HepG2 (cell line): Measurements from ENCODE around the gene ARHGAP45. TPM values are rescaled to one million over a fixed set of nuclear protein-coding genes. Genes with fewer than 3 reads are reported as not detected.
A peak's percentile ranks its signal among the peaks of the same experiment; 100 is the strongest.

Source experiments
- ATAC-seq: fragments of 200-7000 bp; cut with Tn5 transposase; 3 replicates; pipeline ENCODE4 v1.9.1; 2020; ENCODE audit warnings: mild to moderate bottlenecking, moderate library complexity
- BruUV-seq: library from RNA; stranded (reverse); fragments of 400-500 nt; replicated peaks from 2 replicates; lab custom pipeline; 2021; lab: Mats Ljungman, UMichigan
- CTCF ChIA-PET: fragments of 300-600 bp; formaldehyde crosslinking; extraction: SDS; loops from one replicate; lab custom pipeline; 2021; ENCODE audit warnings: low total read pairs, inconsistent platforms, low intra/inter-chr PET ratio; lab: Yijun Ruan, JAX
- POLR2A ChIA-PET: fragments of 350-600 bp; sonication (Branson Sonifier 250); formaldehyde crosslinking; loops from one replicate; lab custom pipeline; 2020; ENCODE audit warnings: antibody characterized with exemption, inconsistent platforms; lab: Yijun Ruan, JAX
- DNase-seq: peaks from one replicate; pipeline ENCODE4 v3.0.0-alpha.2; 2015; ENCODE audit warnings: low spot score
- FAIRE-seq: peaks from 3 replicates; lab custom pipeline; 2011; peaks lifted over from hg19 to GRCh38; lab: Jason Lieb, UNC
- H2AFZ ChIP-seq: one replicate; pipeline ENCODE4 v1.6.1; 2011; ENCODE audit warnings: low read length, inconsistent platforms
- H3K27ac ChIP-seq: fragments of 300-600 bp; 3 replicates; pipeline ENCODE4 v1.8.0; 2011; ENCODE audit warnings: mixed run types, mild to moderate bottlenecking, mixed read lengths, low read length, inconsistent platforms; ENCODE audit not compliant: insufficient read depth; ENCODE audit errors: extremely low read length
- H3K27me3 ChIP-seq, 2 experiments: fragments of 200-600 bp in 1 of 2; 2 replicates in 1 of 2; 3 replicates in 1 of 2; pipeline versions ENCODE4 v1.6.0 to v1.8.0; 2011; ENCODE audit warnings: low read length in 2 of 2, mild to moderate bottlenecking in 2 of 2, moderate library complexity in 2 of 2, inconsistent platforms in 1 of 2; ENCODE audit not compliant: insufficient read depth in 2 of 2, control insufficient read depth in 1 of 2
- H3K36me3 ChIP-seq, 2 experiments: fragments of 200-600 bp in 1 of 2; replicated peaks in 1 of 2; 2 replicates in 1 of 2; 3 replicates in 1 of 2; pipeline versions ENCODE4 v1.5.1 to v1.8.0; 2011; ENCODE audit warnings: low read length in 2 of 2, inconsistent platforms in 1 of 2; ENCODE audit not compliant: insufficient read depth in 2 of 2, control insufficient read depth in 1 of 2
- H3K4me1 ChIP-seq: 2 replicates; pipeline ENCODE4 v1.5.1; 2012; ENCODE audit warnings: low read length, inconsistent platforms; ENCODE audit not compliant: insufficient read depth
- H3K4me2 ChIP-seq: 2 replicates; pipeline ENCODE4 v1.6.0; 2011; ENCODE audit warnings: low read depth, low read length, inconsistent platforms
- H3K4me3 ChIP-seq, 3 experiments: fragments of 200-600 bp in 1 of 3; sonication (generic), shearing (Covaris generic) in 1 of 3; replicated peaks in 1 of 3; 2 replicates each; pipeline ENCODE4 v1.5.1; 2011 to 2016; ENCODE audit warnings: low read length in 3 of 3, inconsistent platforms in 2 of 3, low read depth in 2 of 3, mild to moderate bottlenecking in 2 of 3, control low read depth in 1 of 3, mixed read lengths in 1 of 3; ENCODE audit not compliant: insufficient read depth in 1 of 3
- H3K79me2 ChIP-seq: one replicate; pipeline ENCODE4 v1.6.1; 2011; ENCODE audit warnings: low read length, inconsistent platforms; ENCODE audit not compliant: insufficient read depth
- H3K9ac ChIP-seq: 2 replicates; pipeline ENCODE4 v1.6.0; 2011; ENCODE audit warnings: mild to moderate bottlenecking, low read depth, low read length, inconsistent platforms; ENCODE audit not compliant: insufficient read depth
- H3K9me3 ChIP-seq: 2 replicates; pipeline ENCODE4 v1.5.1; 2012; ENCODE audit warnings: mild to moderate bottlenecking, low read length
- H4K20me1 ChIP-seq: 2 replicates; pipeline ENCODE4 v1.6.0; 2011; ENCODE audit warnings: inconsistent platforms, mild to moderate bottlenecking, low read length, moderate library complexity; ENCODE audit not compliant: insufficient read depth
- HNF1B ChIP-seq: sonication (generic); formaldehyde crosslinking; IDR thresholded peaks from 2 replicates; pipeline ENCODE4 v1.5.1; 2020; ENCODE audit warnings: mild to moderate bottlenecking, moderate library complexity, missing genetic modification reagents
- HOXA3 ChIP-seq: sonication (generic); formaldehyde crosslinking; IDR thresholded peaks from 2 replicates; pipeline ENCODE4 v1.5.0; 2020; ENCODE audit warnings: missing genetic modification reagents
- IRF1 ChIP-seq: sonication (generic); formaldehyde crosslinking; IDR thresholded peaks from 2 replicates; pipeline ENCODE4 v1.4.0; 2020; ENCODE audit warnings: low read depth, mild to moderate bottlenecking, missing genetic modification reagents
- IRX3 ChIP-seq: sonication (generic); formaldehyde crosslinking; IDR thresholded peaks from 2 replicates; pipeline ENCODE4 v1.8.1; 2023; ENCODE audit warnings: mild to moderate bottlenecking, low read depth, missing genetic modification reagents, borderline replicate concordance
- POLR2AphosphoS5 ChIP-seq: IDR thresholded peaks from 2 replicates; pipeline ENCODE4 v1.6.1; 2012; ENCODE audit warnings: low read depth, low read length
- RXRA ChIP-seq: sonication (generic); formaldehyde crosslinking; IDR thresholded peaks from 2 replicates; pipeline ENCODE4 v1.5.1; 2020; ENCODE audit warnings: missing genetic modification reagents
- SKIL ChIP-seq: sonication (generic); formaldehyde crosslinking; IDR thresholded peaks from 2 replicates; pipeline ENCODE4 v1.8.0; 2022; ENCODE audit warnings: missing genetic modification reagents, mild to moderate bottlenecking, moderate library complexity, borderline replicate concordance
- SRY ChIP-seq: sonication (generic); formaldehyde crosslinking; IDR thresholded peaks from 2 replicates; pipeline ENCODE4 v1.8.0; 2022; ENCODE audit warnings: mild to moderate bottlenecking, missing genetic modification reagents
- THYN1 ChIP-seq: sonication (generic); formaldehyde crosslinking; IDR thresholded peaks from 2 replicates; pipeline ENCODE4 v1.8.1; 2023; ENCODE audit warnings: low read depth, mild to moderate bottlenecking, moderate library complexity, missing genetic modification reagents, borderline replicate concordance
- ZBTB20 ChIP-seq: sonication (generic); formaldehyde crosslinking; IDR thresholded peaks from 2 replicates; pipeline ENCODE4 v1.8.1; 2023; ENCODE audit warnings: missing genetic modification reagents, low read depth, mild to moderate bottlenecking, borderline replicate concordance
- ZMYM3 ChIP-seq: sonication (generic); formaldehyde crosslinking; IDR thresholded peaks from 2 replicates; pipeline ENCODE4 v1.5.1; 2020; ENCODE audit warnings: mild to moderate bottlenecking, missing genetic modification reagents
- ZNF343 ChIP-seq: sonication (generic); formaldehyde crosslinking; IDR thresholded peaks from 2 replicates; pipeline ENCODE4 v1.4.0; 2020; ENCODE audit warnings: mild to moderate bottlenecking, missing genetic modification reagents
- ZNF460 ChIP-seq: sonication (generic); formaldehyde crosslinking; IDR thresholded peaks from 2 replicates; pipeline ENCODE4 v1.5.1; 2020; ENCODE audit warnings: missing genetic modification reagents, mild to moderate bottlenecking, borderline replicate concordance
- ZNF570 ChIP-seq: sonication (generic); formaldehyde crosslinking; IDR thresholded peaks from 2 replicates; pipeline ENCODE4 v1.4.0; 2020; ENCODE audit warnings: mild to moderate bottlenecking, missing genetic modification reagents, borderline replicate concordance
- ZNF577 ChIP-seq: sonication (generic); formaldehyde crosslinking; IDR thresholded peaks from 2 replicates; pipeline ENCODE4 v1.4.0; 2020; ENCODE audit warnings: mild to moderate bottlenecking, low read depth, missing genetic modification reagents, borderline replicate concordance
- ZNF670 ChIP-seq: sonication (generic); formaldehyde crosslinking; IDR thresholded peaks from 2 replicates; pipeline ENCODE4 v1.8.0; 2022; ENCODE audit warnings: mild to moderate bottlenecking, missing genetic modification reagents, borderline replicate concordance
- ZNF746 ChIP-seq: sonication (generic); formaldehyde crosslinking; IDR thresholded peaks from 2 replicates; pipeline ENCODE4 v1.8.0; 2022; ENCODE audit warnings: mild to moderate bottlenecking, missing genetic modification reagents
- ZNF747 ChIP-seq: sonication (generic); formaldehyde crosslinking; IDR thresholded peaks from 2 replicates; pipeline ENCODE4 v1.8.1; 2023; ENCODE audit warnings: missing genetic modification reagents, mild to moderate bottlenecking, borderline replicate concordance
- ZSCAN29 ChIP-seq: sonication (generic); formaldehyde crosslinking; conservative IDR thresholded peaks from 2 replicates; pipeline ENCODE4 v1.4.0; 2020; ENCODE audit warnings: mild to moderate bottlenecking, missing genetic modification reagents
- ZSCAN31 ChIP-seq: sonication (generic); formaldehyde crosslinking; IDR thresholded peaks from 2 replicates; pipeline ENCODE4 v1.5.0; 2020; ENCODE audit warnings: low read depth, mild to moderate bottlenecking, missing genetic modification reagents
- WGBS: methylation state at CpG from one replicate; pipeline ENCODE4 v1.1.6; 2017; ENCODE audit warnings: low lambda C conversion rate; 5-methylcytosine and 5-hydroxymethylcytosine counted together
- in situ Hi-C: cut with HindIII; loops from 2 replicates; pipeline ENCODE4 v1.10.0; 2017; ENCODE audit warnings: low pct_unique_long_range_greater_than_20kb; ENCODE audit not compliant: extremely low pct_ligation_motif_present
- intact Hi-C: fragments of 100-400 bp; cut with micrococcal nuclease; formaldehyde crosslinking; loops from one replicate; pipeline ENCODE4 v1.10.0; 2022; ENCODE audit not compliant: unreplicated experiment
- polyA plus RNA-seq, 8 experiments: library from polyadenylated mRNA; depleted of rRNA in 3 of 8; stranded (reverse) in 7 of 8; unstranded in 1 of 8; fragments of >200 nt; fragmentation: Illumina TruSeq in 4 of 8; extraction: Trizol in 4 of 8; gene quantifications; 2 replicates each; pipeline versions ENCODE4 v1.2.1 to v1.2.3, GENCODE V29; 2011 to 2016; ENCODE audit warnings: low read depth in 4 of 8, missing spikeins in 1 of 8, mixed read lengths in 1 of 8; ENCODE audit not compliant: insufficient read depth in 1 of 8
- total RNA-seq, 5 experiments: library from RNA; depleted of rRNA; stranded (reverse); fragments of >200 nt; fragmentation: Illumina TruSeq; extraction: Trizol; gene quantifications; 2 replicates each; pipeline ENCODE4 v1.2.3, GENCODE V29; 2016; ENCODE audit warnings: low read depth in 1 of 5

The ARHGAP45 gene
- total and polyA plus RNA-seq, 2 of the 13 experiments (the other 11 are each of a cell fraction or from before 2014, with no cell fraction given): 0.84 to 32.0 TPM

GRCh38 chr19:1065606-1066109, 1.3 kb upstream of the ARHGAP45 start:
- intact Hi-C loops: no loop called here
- no peaks in the 10 kb centered on the region for H4K20me1 ChIP-seq
- H3K36me3 ChIP-seq: no peaks in the 10 kb centered on the region
- BruUV-seq: no TSS peak
- FAIRE-seq (no peak), ATAC-seq (peak; percentile 50), DNase-seq (no peak)
- H3K27ac ChIP-seq: peak overlapping the region; percentile 6
- peak overlapping the region; percentile 86 for H3K4me2 ChIP-seq
- H3K79me2 ChIP-seq: no peaks in the 10 kb centered on the region
- WGBS: 8% methylated on average over 11 of the region's 17 CpGs
- no peaks in the 10 kb centered on the region for H3K9me3 ChIP-seq
- peak overlapping the region in 2 of 3 experiments; percentile 33 to 78; a peak in 4 of 6 replicates for H3K4me3 ChIP-seq
- in situ Hi-C loops: loop anchor here (5.0 kb wide), 1 partner anchor 37 kb away; the partner anchor contains the start of gene GPX4
- ChIA-PET CTCF (no interaction called here), POLR2A (interaction anchor here (0.7 to 2.7 kb wide), 8 partner anchors 10 to 39 kb away, joined by 3 to 10 read pairs (median 4); partner anchors contain the start of genes ABCA7 and GPX4)
- no peak overlapping the region for H3K9ac ChIP-seq
- H3K27me3 ChIP-seq: no peaks in the 10 kb centered on the region
- peaks cover 37% of the 10 kb centered on the region for H3K4me1 ChIP-seq
- no peak overlapping the region for H2AFZ ChIP-seq
- no peak for TF ChIP-seq ZNF670 (CRISPR knock-in tag)
- no peak for TF ChIP-seq IRX3 (CRISPR knock-in tag)
- TF ChIP-seq ZNF460 (CRISPR knock-in tag): no peak
- no peak for TF ChIP-seq ZMYM3 (CRISPR knock-in tag)
- TF ChIP-seq ZNF747 (CRISPR knock-in tag): no peak
- TF ChIP-seq ZNF577 (CRISPR knock-in tag): no peak
- TF ChIP-seq ZBTB20 (CRISPR knock-in tag): no peak
- TF ChIP-seq HOXA3 (CRISPR knock-in tag): 0 out of 2 replicates have a peak, but pooled peaks have one; percentile 18
- no peak; the same call in 1 of the 2 replicates for TF ChIP-seq SRY (CRISPR knock-in tag)
- no peak for TF ChIP-seq IRF1 (CRISPR knock-in tag)
- no peak for TF ChIP-seq THYN1 (CRISPR knock-in tag)
- TF ChIP-seq HNF1B (CRISPR knock-in tag): no peak
- TF ChIP-seq ZNF746 (CRISPR knock-in tag): no peak
- TF ChIP-seq SKIL: no peak; the same call in 1 of the 2 replicates
- 0 out of 2 replicates have a peak, but pooled peaks have one; percentile 18 for TF ChIP-seq ZNF343
- TF ChIP-seq ZSCAN31: no peak
- TF ChIP-seq POLR2AphosphoS5: no peak
- no peak for TF ChIP-seq ZSCAN29
- 0 out of 2 replicates have a peak, but pooled peaks have one; percentile 34 for TF ChIP-seq ZNF570 (CRISPR knock-in tag)
- TF ChIP-seq RXRA (CRISPR knock-in tag): no peak
